HG02973 (cell line): ENCODE measurements around the gene NCAPD3.
"Not testable (repeated sequence)": the region's sequence is repeated elsewhere in the genome, so short reads cannot be mapped to it uniquely, and the experiment has no call there.

ENCODE experiments used
- ATAC-seq: cut with Tn5 transposase; IDR thresholded peaks from one replicate; pipeline ENCODE4 v1.9.1; 2021; ENCODE audit warnings: moderate library complexity; ENCODE audit not compliant: unreplicated experiment

The NCAPD3 gene

GRCh38 chr11:134140961-134141490 lies 82.7 kb downstream of the NCAPD3 start:
- no peak for ATAC-seq

DNA sequence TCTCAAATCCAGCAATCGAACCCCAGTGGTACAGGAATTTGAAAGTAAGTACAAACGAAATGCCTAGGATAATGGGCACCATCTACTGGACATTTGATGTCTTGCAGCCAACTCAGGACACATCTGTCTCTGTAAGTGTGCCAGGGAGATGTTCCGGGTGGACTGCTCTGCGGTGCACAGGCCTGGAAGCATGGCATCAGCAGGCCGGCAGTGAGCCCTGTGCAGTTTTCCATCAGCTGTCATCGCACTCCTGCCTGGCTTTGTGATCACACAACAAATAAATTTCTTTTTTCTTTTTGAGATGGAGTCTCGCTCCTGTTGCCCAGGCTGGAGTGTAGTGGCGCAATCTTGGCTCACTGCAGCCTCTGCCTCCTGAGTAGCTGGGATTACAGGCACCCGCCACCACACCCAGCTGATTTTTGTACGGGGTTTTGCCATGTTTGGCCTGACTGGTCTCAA lies 83.9 kb downstream of the NCAPD3 start:
- ATAC-seq = peak; percentile 77

GRCh38 chr11:134139303-134139872 lies 84.4 kb downstream of the NCAPD3 start:
- ATAC-seq = no peak

DNA sequence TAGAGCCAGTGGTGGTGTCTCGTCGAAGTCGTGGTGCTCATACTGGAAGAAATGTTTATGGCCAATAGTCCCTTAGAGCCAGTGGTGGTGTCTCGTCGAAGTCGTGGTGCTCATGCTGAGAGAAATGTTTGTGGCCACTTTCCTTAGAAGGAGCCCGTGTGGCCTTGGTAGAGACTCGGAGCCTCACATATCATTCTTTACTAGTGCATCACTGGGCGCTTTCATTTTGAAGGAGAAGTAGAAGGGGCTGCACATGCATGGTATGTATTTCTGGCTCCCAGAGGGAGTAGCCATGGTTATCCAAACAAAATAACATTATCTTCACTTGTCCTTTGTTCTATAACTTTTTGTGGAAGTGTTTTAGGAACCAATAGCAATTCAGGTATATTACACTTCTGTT lies 85.4 kb downstream of the NCAPD3 start:
- no peak for ATAC-seq

GRCh38 chr11:134134167-134134566 lies 89.6 kb downstream of the NCAPD3 start:
- ATAC-seq = no peak

GRCh38 chr11:134132808-134133207 lies 91.0 kb downstream of the NCAPD3 start:
- no peak for ATAC-seq

DNA sequence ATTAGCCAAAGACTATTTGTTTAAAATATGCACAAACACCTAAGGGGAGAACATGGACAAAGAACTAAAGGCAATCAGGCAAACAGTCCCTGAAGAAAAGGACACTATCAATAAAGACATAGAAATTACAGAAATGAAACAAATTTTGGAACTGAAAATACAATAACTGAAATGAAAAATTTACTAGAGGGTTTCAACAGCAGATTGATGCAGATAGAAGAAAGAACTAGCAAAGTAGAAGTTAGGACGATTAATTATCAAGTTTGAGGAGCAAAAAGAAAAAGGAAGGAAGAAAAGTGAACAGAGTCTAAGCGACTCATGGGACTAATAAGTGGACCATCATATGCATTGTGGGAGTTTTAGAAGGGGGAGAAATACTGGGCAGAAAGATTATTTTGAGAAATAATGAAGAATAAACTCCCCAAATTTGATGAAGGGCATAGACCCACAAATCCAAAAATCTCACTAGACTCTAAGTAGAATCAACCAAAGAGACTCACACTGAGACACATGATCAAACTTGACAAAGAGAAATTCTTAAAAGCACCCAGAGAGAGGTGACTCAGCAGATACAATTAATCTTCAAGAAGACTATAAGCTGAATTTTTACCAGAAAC lies 92.0 kb downstream of the NCAPD3 start:
- no peak for ATAC-seq

- no peak for ATAC-seq
These were observed 97.4 kb downstream of the NCAPD3 start for GRCh38 chr11:134126217-134126822.

- no peak for ATAC-seq
These were observed 98.3 kb downstream of the NCAPD3 start for GRCh38 chr11:134125507-134125906.

GRCh38 chr11:134124660-134125451 lies 98.9 kb downstream of the NCAPD3 start:
- no peak for ATAC-seq

DNA sequence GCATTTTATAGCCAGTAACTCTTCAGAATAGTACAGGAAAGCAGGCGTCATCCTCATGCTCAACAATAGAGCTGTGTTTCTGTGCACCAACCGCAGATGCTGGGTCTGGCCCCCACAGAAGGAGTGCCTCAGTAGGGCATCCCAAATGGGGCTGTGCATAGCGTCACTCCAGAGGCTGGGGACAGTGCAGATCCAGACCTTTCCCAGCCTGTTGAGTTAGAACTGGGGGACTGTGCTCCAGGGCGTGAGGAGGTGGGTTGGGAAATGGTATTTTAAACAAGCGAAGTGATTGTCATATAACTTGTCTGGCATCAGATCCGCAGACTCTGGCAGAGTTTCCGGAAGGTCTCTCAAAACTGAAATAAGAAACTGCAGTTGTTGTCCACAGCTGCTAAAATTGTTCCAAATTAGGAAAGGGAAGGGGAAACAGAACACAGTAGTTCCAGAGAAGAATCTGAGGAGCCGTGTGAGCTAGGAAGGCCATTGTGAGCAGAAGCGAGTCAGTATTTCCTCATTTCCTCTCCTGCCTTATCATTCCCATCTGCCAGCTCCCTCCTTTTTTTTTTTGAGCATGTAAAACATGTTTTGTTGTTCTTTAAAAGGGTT lies 102.7 kb downstream of the NCAPD3 start:
- no peak for ATAC-seq

DNA sequence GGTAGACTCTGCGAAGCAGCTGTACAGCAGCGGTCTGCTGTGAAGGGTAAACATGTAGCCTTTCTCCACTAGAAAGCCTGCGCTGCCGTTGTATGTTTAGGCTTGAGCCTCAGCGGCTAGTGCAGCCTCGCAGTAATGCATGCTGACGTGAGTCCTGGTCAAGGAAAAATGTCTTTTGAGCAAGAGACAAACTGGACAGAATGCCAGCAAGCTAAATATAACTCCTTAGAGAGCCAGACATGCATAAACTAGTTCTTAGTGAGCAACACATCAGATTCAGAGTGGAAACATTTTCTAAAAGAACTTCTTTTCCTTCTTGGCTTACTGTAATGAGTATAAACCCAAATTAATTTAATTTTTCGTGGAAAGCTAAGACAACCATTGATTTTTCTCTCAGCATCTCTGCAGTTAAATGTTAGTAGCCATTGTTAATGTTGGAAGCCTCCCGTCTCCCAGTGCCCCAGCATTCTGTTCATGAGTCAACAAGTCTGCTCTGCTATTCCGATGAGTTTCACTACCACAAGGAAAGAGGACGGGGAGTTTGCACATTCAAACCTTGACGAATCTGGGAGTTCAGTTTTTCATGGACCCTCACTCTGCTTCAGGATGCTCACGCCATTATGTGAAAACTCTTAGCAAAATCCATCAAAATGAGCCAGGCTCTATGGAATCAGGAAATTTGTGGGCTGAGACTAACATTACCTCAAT lies 103.5 kb downstream of the NCAPD3 start:
- ATAC-seq = no peak

- no peak for ATAC-seq
These were observed 104.7 kb downstream of the NCAPD3 start for GRCh38 chr11:134119094-134119493.

DNA sequence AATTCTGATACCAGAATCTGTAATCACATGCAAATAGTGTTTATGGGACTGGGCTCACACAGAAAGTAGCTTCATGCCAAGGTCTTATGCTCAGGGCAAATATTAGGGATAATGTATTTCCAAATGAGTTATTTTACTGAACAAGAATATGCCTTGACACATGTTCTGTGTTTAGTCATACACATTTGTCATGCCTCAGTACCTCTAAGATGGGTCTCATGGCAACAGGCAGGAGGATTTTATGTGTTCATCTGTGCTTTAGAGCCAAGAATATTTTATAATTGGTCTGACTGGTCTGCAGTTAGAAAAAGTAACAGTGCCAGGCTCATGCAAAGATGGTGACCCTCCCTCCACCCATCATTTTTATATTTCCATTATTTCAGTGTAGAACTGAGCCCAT lies 105.8 kb downstream of the NCAPD3 start:
- ATAC-seq = no peak

GRCh38 chr11:134116210-134116609 lies 107.6 kb downstream of the NCAPD3 start:
- ATAC-seq = no peak

DNA sequence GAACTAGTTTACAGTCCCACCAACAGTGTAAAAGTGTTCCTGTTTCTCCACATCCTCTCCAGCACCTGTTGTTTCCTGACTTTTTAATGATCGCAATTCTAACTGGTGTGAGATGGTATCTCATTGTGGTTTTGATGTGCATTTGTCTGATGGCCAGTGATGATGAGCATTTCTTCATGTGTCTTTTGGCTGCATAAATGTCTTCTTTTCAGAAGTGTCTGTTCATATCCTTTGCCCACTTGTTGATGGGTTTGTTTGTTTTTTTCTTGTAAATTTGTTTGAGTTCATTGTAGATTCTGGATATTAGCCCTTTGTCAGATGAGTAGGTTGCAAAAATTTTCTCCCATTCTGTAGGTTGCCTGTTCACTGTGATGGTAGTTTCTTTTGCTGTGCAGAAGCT lies 110.0 kb downstream of the NCAPD3 start:
- ATAC-seq = not testable (repeated sequence)

DNA sequence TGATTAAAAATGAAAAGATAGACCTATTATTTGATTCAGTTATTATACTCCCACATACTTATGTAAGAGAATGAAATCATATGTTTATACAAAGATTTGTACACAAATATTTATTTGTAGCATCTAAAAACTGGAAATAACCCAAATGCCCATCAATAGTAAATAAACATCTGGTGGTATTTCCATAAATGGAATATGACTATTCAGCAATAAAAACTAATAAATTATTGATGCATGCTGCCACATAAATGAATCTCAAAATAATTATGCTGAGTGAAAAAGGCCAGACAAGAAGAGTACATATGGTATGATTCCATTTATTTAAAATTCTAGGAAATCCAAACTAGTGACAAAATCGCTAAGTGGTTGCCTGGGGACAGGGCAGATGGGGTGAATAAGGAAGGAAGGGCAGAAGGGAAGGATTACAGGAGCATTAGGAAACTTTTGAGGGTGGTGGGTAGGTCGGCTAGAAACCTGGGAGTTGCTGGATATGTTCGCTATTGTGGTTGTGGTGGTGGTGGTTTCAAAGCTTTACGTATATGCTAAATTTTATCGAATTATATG lies 113.4 kb downstream of the NCAPD3 start:
- no peak for ATAC-seq
